ENCODE results near the gene KIAA0040.
"Not testable (repeated sequence)": the region's sequence is repeated elsewhere in the genome, so short reads cannot be mapped to it uniquely, and the experiment has no call there.

KIAA0040 gene

DNA sequence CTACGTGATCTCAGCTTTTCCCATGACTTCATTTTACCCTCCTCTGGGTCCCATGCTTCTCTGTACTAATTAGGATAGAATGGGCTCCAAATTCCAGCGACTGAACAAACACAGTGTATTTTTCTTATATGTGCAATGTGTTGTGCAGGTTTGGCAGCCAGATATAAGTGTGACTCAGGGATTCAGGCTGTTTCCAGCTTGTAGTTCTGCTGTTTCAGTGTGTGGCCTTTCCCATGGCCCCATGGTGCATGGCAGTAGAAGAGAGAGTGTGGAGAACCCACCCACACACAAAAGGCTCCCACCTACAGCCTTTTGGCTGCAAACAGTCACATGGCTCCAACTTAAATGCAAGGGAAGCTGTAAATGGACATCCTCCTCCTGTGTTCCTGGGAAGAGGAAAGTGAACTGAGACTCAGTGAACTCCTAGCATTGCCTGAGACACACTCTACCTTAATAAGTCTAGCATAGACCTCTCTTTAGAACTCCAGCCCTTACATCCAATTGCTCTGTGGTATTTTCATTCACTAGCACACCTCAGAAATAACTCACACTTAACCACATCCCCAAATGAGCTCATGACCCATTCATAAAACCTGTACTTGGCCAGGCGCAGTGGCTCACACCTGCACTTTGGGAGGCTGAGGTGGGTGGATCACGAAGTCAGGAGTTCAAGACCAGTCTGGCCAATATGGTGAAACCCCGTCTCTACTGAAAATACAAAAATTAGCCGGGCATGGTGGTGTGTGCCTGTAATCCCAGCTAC is 58.7 kb downstream of the KIAA0040 start:
- DNase-seq = peak in 1 of 5 experiments; percentile 19

DNA sequence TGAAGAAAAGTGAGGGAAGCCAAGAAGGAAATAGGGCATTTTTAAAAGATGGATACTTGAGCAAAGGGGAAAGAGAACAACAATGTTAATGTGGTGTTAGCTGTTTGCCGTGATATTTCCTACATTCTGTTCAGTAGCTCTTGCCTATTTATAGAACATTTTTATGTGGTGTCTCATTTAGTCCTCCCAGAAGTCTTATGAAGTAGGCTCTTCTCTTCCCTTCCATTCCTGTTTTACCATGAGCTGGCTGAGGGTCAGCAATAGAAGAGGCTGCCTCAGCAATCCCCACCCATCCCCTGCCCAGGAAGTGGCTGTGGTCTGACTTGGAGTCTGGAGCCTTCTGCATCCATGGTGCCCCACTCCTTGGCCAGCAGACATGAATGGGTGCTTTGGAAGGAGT is 60.1 kb downstream of the KIAA0040 start:
- no peak for DNase-seq

DNA sequence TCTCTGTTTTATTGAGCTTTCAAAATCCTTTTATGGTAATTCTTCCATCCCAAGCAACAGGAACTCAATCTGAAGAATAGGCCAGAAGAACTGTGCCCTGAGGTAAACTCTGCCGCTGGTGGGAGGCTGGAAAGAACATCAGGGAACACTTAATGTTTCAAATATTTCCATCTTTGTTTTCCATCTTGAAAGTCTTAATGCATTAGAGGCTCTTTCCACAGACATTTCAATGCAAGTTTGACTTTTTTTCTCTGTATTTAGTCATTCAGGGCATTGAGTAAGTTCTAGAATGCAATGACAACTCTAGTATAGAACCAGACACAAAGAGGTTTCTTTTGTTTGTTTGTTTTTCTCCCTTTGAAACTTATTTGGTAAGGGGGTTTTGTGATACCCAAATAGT is 61.5 kb downstream of the KIAA0040 start:
- DNase-seq = no peak

DNA sequence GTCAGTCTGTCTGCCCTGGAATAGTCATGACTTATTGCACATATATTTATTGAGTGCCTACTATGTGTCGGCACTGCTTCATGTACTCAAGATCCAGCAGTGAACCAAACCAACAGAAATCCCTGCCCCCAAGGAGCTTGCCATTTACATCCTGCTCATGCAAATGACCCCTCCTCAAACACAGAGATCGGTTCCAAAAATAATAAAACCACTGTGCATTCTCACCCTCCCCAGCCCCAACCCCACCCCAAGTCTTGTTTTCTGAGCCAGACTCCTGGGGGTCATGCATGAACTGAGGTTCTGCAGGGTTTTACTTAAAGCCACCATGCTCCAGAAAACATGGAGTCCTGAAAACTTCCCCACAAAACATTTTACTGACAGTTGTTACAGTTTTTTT is 61.9 kb downstream of the KIAA0040 start:
- no peak for DNase-seq

DNA sequence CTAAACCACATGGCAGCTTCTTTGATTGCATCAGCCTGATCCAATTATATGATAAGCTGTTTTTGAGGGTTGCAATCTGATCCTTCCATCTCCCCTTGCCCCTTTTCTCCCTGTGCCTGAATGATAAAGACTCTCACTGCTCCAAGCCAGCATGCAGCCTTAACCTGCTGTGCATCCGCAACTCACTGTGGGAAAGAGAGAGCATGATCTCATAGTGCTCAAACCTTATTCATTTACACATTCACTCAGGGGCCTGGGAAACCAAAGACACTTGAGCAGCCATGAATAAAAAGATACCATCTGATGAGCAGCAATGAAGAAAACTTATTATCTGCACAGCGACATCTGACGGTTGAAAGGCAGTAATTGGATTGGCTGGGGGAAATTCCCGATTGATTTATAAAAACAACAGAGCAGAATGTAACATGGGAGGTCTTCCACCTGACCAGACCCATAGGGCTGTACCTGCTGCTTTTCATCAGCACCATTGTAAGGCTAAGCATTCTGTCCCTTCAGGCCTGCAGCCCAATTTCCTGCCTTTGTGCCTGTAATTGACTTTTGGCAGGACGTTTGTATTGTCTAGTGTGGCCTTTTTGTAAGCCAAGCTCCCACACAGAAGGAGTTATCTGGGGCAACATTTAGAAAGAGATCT is 62.5 kb downstream of the KIAA0040 start:
- peak in 1 of 5 experiments; percentile 10 for DNase-seq

DNA sequence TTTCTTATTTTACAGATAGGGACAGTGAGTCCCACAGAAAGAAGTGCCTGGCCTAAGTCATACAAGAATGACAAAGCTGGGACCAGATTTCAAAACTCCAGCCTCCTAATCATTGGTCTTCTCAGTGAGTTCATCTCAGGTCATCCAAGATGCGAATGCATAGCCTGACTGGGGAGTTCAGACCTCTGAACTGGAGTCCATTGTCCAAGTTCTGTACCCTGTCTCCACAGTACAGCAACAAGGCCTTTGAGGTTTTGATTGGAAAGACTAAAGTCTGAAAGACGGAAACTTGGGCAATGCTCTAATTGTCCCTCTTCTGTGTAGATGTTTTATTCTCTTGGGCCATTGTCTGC is 63.0 kb downstream of the KIAA0040 start:
- no peak for DNase-seq

DNA sequence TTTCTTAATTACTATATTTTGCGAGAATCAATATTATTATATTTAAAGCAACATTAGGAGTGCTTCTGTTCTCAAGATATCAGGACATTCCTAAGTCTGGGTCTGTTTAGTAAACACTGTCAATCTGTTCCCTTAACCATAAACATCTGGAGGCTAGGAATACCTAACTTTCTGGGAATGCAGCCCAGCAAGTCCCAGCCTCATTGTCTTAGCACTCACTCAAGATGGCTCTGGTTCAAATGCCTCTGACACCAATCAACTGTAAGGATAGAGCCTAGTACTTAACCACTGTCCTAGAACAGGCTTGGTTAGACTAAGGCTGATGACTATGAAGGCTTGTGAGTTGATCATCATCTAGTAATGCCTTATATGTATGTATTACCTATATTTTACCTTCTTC is 63.4 kb downstream of the KIAA0040 start:
- DNase-seq = no peak

DNA sequence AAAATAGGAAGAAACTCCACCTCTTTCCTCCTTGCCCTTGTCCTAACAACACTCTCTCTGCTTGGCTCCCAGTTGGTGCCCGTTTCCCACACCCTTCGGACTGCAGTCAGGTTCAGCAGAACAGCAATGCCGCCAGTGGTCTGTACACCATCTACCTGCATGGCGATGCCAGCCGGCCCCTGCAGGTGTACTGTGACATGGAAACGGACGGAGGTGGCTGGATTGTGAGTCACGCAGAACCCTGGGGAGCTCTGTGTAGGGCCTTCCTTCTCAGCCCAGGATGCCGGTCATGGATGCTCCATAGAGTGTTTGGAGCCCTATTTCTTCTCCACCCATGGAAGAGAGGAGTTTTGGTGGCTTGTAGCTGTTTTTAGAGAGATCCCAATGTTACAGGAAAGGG is 64.1 kb downstream of the KIAA0040 start:
- no peak for DNase-seq

DNA sequence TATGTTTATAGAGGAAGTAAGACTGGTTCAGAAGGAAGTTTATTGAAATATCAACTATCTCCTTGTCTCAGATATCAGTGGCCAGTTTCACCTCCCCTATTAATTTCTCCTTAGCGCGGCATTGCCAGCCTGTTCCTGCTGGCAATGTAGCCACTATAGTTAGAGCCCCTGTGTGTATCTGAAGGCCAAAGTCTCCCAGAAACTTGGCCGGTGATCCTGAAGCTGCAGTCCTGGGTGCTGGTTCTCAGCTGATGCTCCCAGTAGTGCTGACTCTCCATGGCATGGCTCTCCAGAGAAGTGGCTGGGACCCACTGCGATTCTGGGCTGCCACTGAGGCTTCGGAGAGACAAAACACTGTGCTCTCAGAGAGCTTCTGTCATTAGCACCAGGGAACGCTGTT is 65.0 kb downstream of the KIAA0040 start:
- DNase-seq = no peak

DNA sequence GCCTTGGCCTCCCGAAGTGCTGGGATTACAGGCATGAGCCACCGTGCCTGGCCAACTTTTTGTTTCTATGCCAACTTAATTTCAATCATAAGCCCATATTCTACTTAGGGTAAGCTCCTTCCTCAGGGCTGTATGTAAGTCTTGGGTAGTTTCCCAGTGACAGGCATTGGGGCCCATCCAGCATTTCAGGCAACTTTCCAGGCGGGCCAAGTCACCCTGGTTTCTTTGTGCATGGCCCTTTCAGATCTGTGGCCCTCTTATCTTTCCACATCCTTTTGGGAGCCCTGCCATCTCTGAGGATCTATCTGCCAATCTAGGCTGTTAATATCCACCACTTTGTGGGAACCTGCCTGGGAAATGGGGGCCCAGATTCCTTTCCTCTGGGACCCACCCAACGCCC is 66.2 kb downstream of the KIAA0040 start:
- DNase-seq = no peak

DNA sequence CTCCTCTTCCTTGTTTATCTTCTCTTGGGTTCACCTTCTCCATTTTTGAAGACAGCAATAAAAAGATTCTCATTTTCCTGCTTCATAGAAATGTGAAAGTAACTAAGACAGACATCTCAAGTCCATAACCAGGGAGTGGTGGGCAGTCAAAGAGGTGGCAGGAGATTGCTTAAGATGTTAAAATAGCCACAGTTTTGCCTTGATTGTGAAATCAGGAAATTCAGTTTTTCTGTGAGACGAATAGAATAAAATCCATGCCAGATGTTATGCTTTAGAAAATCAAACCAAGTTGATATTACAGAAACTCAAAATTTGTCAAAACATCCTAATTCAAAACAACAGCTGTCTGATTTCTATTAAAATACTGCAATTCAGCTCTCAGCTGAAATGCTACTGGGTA is 67.7 kb downstream of the KIAA0040 start:
- no peak for DNase-seq

DNA sequence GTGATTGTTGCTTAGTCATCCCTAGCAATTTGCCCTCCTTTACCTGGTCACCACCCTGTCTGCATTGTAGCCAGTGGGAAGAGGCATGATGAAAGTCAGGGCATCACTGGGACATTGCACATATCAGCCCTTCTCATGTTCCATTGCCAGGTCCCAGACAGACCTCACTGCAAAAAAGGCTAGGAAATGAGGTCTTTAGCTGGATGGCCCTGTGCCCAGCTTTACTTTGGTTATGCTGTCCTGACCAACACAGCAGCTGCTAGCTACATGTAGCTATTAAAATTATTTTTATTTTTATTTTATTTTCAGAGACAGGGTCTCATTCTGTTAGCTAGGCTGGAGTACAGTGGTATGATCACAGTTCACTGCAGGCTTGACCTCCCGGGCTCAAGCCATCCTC is 72.1 kb downstream of the KIAA0040 start:
- DNase-seq = no peak

DNA sequence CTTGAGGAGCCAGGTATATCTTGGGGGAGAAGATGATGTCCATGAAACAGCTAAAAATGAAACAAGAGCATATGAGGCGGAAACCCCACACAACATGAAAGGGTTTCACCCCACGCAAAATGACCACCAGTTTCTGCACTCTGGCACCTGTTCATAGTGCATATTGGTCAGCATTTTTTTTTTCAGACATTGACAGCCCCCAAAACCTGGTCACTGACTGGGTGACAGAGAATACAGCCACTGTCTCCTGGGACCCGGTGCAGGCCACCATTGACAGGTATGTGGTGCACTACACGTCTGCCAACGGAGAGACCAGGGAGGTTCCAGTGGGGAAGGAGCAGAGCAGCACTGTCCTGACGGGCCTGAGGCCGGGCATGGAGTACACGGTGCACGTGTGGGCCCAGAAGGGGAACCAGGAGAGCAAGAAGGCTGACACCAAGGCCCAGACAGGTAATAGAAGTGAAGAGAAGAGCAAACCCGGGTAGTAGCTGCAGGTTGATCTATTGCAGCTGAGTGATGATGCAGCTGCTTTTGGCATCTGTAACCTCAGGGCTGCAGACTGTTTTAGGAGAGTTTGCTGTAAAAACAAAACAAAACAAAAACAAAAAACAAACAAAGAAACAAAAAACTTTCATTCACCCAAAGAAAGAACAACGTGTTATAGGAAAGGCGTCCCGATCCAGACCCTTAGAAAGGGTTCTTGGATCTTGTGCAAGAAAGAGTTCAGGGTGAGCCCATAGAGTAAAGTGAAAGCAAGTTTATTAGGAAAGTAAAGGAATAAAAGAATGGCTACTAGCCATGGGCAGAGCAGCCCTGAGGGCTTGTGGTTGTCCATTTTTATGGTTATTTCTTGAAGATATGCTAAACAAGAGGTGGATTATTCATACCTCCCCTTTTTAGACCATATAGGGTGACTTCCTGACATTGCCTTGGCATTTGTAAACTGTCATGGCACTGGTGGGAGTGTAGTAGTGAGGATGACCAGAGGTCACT is 73.9 kb downstream of the KIAA0040 start:
- DNase-seq = no peak

DNA sequence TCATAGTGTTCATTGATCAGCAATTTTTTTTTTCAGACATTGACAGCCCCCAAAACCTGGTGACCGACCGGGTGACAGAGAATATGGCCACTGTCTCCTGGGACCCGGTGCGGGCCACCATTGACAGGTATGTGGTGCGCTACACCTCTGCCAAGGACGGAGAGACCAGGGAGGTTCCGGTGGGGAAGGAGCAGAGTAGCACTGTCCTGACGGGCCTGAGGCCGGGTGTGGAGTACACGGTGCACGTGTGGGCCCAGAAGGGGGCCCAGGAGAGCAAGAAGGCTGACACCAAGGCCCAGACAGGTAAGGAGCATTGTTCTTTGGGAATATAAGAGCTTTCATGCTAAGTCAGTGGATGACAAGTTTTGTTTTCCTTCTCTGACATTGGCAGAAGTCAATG is 75.7 kb downstream of the KIAA0040 start:
- no peak for DNase-seq

DNA sequence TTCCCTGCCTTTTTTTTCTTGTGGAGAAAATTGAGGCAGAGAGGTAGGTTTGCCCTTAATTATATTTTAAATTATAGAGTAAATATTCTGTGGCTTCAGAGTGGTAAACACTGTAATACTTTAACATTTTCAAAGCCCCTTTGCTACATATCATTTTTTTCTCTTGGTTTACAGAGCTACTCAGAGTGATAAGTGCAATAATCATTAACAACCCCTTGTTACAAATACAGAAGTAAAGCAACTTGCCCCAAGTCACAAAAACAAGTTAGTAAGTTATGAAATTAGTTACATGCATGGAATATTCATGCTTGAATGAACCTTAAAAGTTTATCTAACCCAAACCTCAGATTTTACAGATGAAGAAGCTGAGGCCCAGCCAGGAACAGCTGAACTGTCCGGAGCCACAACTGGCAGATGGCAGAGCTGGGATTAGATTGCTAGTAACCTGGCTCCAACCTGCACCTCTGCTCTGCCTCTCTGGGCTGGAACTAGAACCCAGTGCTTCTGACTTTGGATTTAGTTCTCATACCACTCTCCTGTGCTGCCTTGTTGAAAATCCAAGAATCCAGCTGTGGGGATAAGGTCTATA is 76.3 kb downstream of the KIAA0040 start:
- DNase-seq = no peak

DNA sequence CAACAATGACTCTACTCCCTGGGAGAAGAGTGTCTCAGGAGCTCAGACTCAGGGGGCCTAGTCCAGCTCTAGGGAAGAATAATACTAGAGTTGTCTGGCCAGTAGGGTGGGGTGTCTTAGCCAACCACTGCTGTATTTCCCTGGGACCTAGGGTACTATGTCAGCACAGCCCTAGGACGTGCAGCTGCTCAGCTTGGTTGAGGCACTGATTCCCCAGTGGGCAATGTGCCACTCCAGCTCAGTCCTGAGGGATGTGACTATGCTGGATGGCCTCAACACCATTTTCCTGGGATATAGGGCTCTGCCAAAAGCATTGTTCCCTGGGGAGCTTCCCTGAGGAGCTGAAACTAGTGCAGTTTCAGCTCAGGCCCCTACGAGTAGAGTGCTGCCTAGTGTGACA is 77.6 kb downstream of the KIAA0040 start:
- DNase-seq = no peak

DNA sequence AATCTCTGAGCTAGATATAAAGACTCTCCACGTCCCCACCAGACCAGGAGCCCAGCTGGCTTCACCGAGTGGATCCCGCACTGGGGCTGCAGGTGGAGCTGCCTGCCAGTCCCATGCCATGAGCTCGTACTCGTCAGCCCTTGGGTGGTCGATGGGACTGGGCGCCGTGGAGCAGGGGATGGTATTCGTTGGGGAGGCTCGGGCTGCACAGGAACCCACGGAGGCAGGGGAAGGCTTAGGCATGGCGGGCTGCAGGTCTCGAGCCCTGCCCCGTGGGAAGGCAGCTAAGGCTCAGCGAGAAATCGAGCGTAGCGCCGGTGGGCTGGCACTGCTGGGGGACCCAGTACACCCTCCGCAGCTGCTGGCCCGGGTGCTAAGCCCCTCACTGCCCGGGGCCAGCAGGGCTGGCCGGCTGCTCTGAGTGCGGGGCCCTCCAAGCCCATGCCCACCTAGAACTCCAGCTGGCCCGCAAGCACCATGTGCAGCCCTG is 84.2 kb downstream of the KIAA0040 start:
- not testable (repeated sequence) for DNase-seq

Measured in T-helper 2 cell (primary cell).